ENCODE data around the gene PKN1. TPM values are rescaled to one million over a fixed set of nuclear protein-coding genes. Genes with fewer than 3 reads are reported as not detected.

The PKN1 gene
- total RNA-seq, 1 donor from 2014 or later: 153 TPM

DNA sequence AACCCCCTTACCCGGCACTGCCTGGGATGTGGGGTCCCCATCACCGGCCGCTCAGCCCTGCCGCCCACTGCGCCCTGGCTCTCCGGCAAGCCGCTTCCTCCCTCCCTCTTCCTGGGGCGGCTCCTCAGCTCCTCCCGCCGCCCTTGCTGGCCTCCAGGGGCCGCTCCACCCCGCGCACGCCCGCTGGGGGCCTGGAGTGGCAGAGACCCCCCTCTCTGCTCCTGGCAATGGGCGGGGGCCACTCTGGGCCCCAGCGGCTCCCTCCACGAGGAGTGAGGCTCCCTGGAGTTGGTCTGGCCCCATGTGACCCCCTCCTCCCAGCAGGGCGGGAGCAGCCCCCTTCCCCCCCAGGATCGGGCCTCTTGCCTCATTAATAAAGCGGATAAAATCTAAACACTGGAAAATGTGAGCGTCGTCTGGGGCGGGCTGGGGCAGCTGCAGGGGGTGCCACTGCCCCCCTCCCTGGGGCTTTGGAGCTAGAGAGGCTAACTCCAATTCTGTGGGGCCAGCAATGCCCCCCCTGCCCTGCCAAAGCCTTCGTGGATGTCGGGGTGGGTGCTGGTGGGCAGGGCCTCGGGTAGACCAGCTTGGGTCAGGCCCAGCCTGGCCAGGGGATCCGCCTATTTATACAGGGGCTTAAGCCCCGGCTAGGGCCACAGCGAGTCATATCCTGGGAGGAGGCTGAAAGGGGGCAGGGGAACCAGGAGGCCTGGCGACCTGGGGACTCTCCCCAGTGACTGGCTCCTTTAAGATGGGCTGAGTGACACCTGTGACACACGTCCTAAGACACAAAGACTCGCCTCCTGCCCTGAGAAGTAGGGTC, 42.4 kb downstream of the PKN1 start, which contains the start of gene PTGER1:
Gene PTGER1 (minus strand): TSS at position 104 of the 823 bp plus-strand sequence. CDS start 1,034 bp downstream, outside the sequence.
- no peak for DNase-seq (ENCODE audit: low read depth)
- TF ChIP-seq CTCF (conservative IDR thresholded peaks at IDR 0.05; ENCODE audit: low read depth, low read length): peak; percentile 45
- peak within 1 kb of the TSS; percentile 45 for H3K4me3 ChIP-seq (ENCODE audit: low read depth, low read length)

DNA sequence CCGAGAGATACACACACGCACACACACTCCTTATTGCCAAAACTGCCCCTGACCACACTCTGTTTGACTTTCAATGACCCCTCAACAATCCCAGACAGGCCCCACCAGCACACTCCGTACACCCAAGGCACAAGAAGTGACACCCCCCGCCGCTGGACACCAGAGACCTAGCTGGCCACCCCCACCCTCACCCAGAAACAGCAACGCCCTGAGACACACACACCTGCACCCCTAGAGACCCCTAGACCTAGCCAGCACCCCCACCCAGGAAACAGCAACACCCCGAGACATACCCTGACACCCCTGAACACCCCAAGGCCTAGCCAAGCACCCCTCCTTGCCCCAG, 43.2 kb downstream of the PKN1 start:
- no peak overlapping the region for H3K4me3 ChIP-seq (ENCODE audit: low read depth, low read length)
- no peak for TF ChIP-seq CTCF (conservative IDR thresholded peaks at IDR 0.05; ENCODE audit: low read depth, low read length)
- DNase-seq (ENCODE audit: low read depth): no peak

DNA sequence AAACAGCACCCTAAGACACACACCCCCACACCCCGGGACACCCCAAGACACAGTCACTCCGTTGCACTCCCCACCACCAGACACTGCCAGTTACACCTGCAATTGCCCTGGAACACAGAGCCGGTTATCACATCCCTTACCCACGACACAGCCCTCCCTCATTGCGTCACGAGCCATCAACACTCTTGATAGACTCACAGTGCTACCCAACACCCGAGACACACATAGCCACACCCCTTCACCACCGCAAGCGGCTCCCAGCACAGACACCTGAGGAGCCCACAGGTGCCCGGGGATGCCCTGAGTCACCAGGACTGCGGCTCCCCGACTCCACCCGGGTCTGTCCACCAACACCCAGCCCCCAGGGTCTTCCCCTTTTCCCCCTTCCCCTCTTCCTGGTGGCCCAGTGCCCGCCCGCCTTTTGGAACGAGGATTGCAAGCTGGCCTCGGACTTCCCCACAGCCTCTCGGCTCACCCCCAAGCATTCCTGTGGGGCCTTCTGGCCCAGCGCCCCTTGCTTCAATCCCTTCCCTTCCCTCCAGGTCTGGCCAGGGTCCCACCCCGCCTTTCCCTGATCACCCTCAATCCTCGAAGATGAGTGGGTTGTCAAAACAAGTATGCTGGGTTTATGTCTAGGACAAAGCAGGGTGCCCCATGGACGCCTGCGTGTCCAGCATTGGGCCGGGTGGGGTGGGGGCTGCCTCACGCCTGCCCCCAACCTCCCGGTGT, 43.7 kb downstream of the PKN1 start:
- H3K4me3 ChIP-seq (ENCODE audit: low read depth, low read length): no peak overlapping the region
- TF ChIP-seq CTCF (conservative IDR thresholded peaks at IDR 0.05; ENCODE audit: low read depth, low read length): no peak
- no peak for DNase-seq (ENCODE audit: low read depth)

DNA sequence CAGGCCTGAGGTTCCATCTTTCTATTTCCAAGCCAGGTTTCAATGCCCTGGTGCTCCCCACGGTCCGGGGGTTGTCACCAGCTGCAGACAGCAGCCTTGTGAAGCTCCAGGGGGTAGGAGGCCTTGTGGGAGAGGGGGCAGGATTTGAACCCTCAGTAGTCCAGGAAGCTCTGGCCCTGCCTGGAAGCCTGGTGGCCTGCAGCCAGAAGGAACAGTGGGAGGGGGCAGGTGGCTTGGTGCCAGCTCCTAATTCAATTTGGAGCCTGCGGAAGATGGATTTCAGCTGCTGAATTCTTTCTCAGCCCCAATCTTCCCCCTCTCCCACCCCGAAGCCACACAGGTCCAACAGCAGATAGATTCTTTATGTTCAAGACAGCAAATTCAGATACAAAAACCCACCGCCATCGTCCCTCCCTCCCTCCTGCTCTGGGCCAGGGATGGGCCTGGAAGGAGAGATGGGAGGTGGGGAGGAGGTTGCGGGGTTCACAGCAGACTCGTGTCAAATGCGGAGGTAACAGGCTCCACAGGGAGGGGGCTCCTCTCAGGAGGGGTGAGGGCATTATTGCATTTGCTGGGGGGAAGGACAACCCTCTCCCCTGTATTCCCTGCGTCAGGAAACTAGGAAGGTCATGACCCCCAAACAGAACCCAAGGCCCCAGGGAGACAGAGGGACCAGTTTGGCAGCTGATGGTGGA, 44.5 kb downstream of the PKN1 start:
- no peak overlapping the region for H3K4me3 ChIP-seq (ENCODE audit: low read depth, low read length)
- no peak for DNase-seq (ENCODE audit: low read depth)
- TF ChIP-seq CTCF (conservative IDR thresholded peaks at IDR 0.05; ENCODE audit: low read depth, low read length): no peak

DNA sequence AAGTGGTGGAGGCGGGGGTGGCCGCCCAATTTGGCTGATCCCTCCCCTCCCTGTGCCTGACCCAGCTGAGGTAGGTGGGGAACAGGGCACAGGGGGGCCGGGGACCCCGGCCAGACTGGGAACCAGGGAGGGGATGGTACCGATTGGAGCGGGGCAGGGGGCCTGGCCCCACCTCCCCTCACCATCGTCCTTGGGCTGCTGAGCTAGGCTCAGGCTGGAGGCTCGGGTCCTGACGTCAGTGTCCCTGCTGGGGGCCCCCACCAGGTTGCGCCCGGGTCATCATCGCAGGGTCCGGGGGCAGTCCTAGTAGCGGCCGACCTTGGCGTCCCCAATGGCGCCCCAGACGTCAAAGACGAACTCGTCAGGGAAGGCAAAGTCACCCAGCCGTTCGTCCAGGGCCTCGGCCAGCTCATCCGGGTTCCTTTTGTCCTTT, 45.0 kb downstream of the PKN1 start:
- no peak for DNase-seq (ENCODE audit: low read depth)
- H3K4me3 ChIP-seq (ENCODE audit: low read depth, low read length): no peak overlapping the region
- TF ChIP-seq CTCF (conservative IDR thresholded peaks at IDR 0.05; ENCODE audit: low read depth, low read length): no peak

DNA sequence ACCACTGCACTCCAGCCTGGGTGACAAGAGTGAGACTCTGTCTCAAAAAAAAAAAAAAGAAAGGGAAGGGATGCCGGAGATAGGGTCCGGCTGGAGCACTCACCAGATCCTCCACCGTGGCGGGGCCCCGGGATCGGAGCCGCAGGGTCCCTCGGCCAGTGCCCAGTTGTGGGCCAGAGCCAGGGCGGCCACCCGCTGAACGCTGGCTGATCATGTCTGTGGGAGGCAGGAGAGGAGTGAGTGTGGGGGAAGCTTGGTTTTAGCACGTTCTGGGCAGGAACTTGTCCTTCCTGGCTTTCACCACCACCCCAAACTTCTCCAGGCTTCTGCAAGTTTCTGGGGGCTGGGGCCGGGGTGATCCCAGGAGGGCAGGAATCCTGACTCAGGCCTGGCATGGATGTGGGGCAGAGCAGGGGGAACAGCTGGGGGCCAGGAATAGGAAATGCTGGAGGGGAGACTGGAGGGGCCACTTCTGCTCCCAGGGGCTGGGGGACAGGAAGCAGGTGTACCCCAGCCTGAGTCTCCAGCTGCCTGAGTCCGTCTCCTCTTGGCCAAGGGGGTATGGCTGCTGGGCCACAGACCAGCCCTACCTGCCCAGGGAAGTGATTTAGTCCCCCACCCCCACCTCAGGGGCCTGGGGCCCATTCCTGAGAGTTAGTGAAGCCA, 46.3 kb downstream of the PKN1 start:
- H3K4me3 ChIP-seq (ENCODE audit: low read depth, low read length): no peak overlapping the region
- TF ChIP-seq CTCF (conservative IDR thresholded peaks at IDR 0.05; ENCODE audit: low read depth, low read length): no peak
- no peak for DNase-seq (ENCODE audit: low read depth)
